ENCODE results near the gene XXYLT1.
"Not testable (repeated sequence)": the region's sequence is repeated elsewhere in the genome, so short reads cannot be mapped to it uniquely, and the experiment has no call there.

Gene XXYLT1

GRCh38 chr3:195125646-195126045, 145.3 kb downstream of the XXYLT1 start:
- no peak for DNase-seq

GRCh38 chr3:195124378-195124992, 146.5 kb downstream of the XXYLT1 start:
- no peak for DNase-seq

- no peak for DNase-seq
Measured at GRCh38 chr3:195123281-195123691, 147.7 kb downstream of the XXYLT1 start.

GRCh38 chr3:195122261-195122660, 148.7 kb downstream of the XXYLT1 start:
- no peak for DNase-seq

GRCh38 chr3:195120267-195120601, 150.7 kb downstream of the XXYLT1 start:
- no peak for DNase-seq

- DNase-seq = no peak
Measured at GRCh38 chr3:195119461-195120266, 151.3 kb downstream of the XXYLT1 start.

GRCh38 chr3:195118671-195119070, 152.3 kb downstream of the XXYLT1 start:
- no peak for DNase-seq

- no peak for DNase-seq
Measured at GRCh38 chr3:195117978-195118581, 152.9 kb downstream of the XXYLT1 start.

- no peak for DNase-seq
Measured at GRCh38 chr3:195116407-195117185, 154.4 kb downstream of the XXYLT1 start.

- no peak for DNase-seq
Measured at GRCh38 chr3:195115600-195116406, 155.2 kb downstream of the XXYLT1 start.

- no peak for DNase-seq
Measured at GRCh38 chr3:195114786-195115599, 156.0 kb downstream of the XXYLT1 start.

GRCh38 chr3:195113536-195114425, 157.2 kb downstream of the XXYLT1 start:
- DNase-seq = no peak

- DNase-seq = no peak
Measured at GRCh38 chr3:195113048-195113447, 157.9 kb downstream of the XXYLT1 start.

- no peak for DNase-seq
Measured at GRCh38 chr3:195112361-195112791, 158.6 kb downstream of the XXYLT1 start.

- DNase-seq = no peak
Measured at GRCh38 chr3:195111766-195112165, 159.2 kb downstream of the XXYLT1 start.

- DNase-seq = no peak
Measured at GRCh38 chr3:195111319-195111705, 159.6 kb downstream of the XXYLT1 start.

GRCh38 chr3:195110647-195111318, 160.2 kb downstream of the XXYLT1 start:
- DNase-seq = no peak

- no peak for DNase-seq
Measured at GRCh38 chr3:195109098-195109657, 161.8 kb downstream of the XXYLT1 start.

GRCh38 chr3:195107593-195107992, 163.4 kb downstream of the XXYLT1 start:
- DNase-seq = no peak

GRCh38 chr3:195107031-195107430, 163.9 kb downstream of the XXYLT1 start:
- not testable (repeated sequence) for DNase-seq
